Measurements from ENCODE around the gene ANKH. TPM values are rescaled to one million over a fixed set of nuclear protein-coding genes. Genes with fewer than 3 reads are reported as not detected.

The ANKH gene
- total and polyA plus RNA-seq, 2 of the 13 experiments (the other 11 are each of a cell fraction or from before 2014, with no cell fraction given), result 25.0 to 36.0 TPM

DNA sequence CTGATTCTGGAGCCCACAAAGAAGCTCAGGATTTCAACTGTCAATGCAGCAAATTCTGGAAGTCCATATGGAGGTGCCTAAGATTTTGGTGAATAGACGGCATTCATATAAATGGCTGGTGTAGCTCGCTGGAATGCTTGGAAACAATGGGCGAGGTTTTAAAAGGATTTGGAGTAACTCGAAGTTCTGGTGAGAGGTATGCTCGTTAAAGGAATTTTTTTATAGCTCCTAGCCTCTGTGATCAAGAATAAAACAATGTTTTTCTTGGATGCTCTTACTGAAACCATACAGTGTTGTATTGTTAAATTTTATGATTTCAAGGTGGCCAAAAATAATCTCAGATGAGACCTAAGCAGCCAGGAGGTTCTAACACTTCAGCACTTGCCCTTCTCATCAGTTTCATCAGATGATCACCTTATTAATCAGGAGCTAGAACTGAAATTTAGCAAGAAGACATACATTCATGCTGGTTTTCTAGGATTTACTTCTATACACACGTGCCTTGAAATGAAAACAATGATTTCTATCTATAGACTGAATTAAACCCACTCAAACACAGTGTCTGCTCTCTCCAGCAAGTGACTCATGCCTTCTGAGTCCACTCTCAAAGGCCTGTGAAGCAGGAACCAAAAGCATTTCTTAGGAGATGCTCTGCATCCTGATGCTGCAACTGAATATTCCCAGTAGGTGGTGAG is 127.8 kb downstream of the ANKH start (continued):
- TF ChIP-seq, protein P1, sequence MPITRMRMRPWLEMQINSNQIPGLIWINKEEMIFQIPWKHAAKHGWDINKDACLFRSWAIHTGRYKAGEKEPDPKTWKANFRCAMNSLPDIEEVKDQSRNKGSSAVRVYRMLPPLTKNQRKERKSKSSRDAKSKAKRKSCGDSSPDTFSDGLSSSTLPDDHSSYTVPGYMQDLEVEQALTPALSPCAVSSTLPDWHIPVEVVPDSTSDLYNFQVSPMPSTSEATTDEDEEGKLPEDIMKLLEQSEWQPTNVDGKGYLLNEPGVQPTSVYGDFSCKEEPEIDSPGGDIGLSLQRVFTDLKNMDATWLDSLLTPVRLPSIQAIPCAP (CRISPR knock-in tag; IDR thresholded peaks at IDR 0.05; ENCODE audit: low read depth), result no peak
- TF ChIP-seq MIER3 (CRISPR knock-in tag; IDR thresholded peaks at IDR 0.05; ENCODE audit: borderline replicate concordance), result no peak

DNA sequence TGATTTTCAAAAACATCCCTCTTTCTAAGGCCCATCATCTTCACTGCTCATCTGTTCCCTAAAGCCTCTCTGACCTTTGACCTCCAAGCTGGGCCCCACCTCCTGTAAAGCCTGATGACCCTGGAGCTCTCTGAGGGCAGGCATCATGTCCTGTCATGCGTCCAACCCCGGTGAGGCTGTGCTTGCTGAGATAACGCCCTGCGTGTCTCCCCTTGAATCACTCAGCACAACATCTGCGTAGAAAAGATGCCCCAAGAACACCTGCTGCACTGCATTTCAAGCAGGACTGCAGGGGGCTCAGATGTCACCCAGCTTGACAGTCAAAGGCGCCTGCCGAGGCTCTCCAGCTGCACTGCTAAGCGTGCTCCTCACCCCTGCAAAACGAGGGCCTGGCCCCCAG is 129.1 kb downstream of the ANKH start:
- Histone ChIP-seq H3K79me2 (ENCODE audit: insufficient read depth, low read length) (no peaks in the 10 kb centered on the region), H3K9ac (ENCODE audit: insufficient read depth, low read depth, low read length) (no peak overlapping the region), H2AFZ (ENCODE audit: low read length) (no peak overlapping the region), H3K36me3 (replicated peaks in 1 of 2; ENCODE audit: control insufficient read depth in 1 of 2, insufficient read depth in 2 of 2, low read length in 2 of 2) (peaks cover 1 to 28% of the 10 kb centered on the region in 2 experiments; a peak in 3 of 5 replicates), H3K27me3 (ENCODE audit: control insufficient read depth in 1 of 2, insufficient read depth in 2 of 2, low read length in 2 of 2) (no peaks in the 10 kb centered on the region), H3K9me3 (ENCODE audit: low read length) (no peaks in the 10 kb centered on the region), H3K4me2 (ENCODE audit: low read depth, low read length) (no peak overlapping the region), H3K4me3 (replicated peaks in 1 of 3; ENCODE audit: insufficient read depth in 1 of 3, low read depth in 2 of 3, low read length in 3 of 3) (no peak overlapping the region), H3K27ac (ENCODE audit: extremely low read length, insufficient read depth, low read length) (no peak overlapping the region), H4K20me1 (ENCODE audit: insufficient read depth, low read length) (no peaks in the 10 kb centered on the region), H3K4me1 (ENCODE audit: insufficient read depth, low read length) (peaks cover 26% of the 10 kb centered on the region)
- no peak for ATAC-seq
- in situ Hi-C loops (cut with HindIII; ENCODE audit: extremely low pct_ligation_motif_present, low pct_unique_long_range_greater_than_20kb) (no loop called here), intact Hi-C loops (cut with micrococcal nuclease; ENCODE audit: unreplicated experiment) (no loop called here)
- no peak for DNase-seq (ENCODE audit: low spot score)
- 82% methylated on average over 9 of the region's 9 CpGs for WGBS (ENCODE audit: low lambda C conversion rate)
- ChIA-PET CTCF (ENCODE audit: low intra/inter-chr PET ratio, low total read pairs) (no interaction called here), POLR2A (no interaction called here)
- BruUV-seq (replicated peaks), result no TSS peak
- FAIRE-seq, result no peak
- TF ChIP-seq NR2C2 (CRISPR knock-in tag; IDR thresholded peaks at IDR 0.05; ENCODE audit: borderline replicate concordance) (peak; percentile 31; the same call in 1 of the 2 replicates), JDP2 (CRISPR knock-in tag; IDR thresholded peaks at IDR 0.05; ENCODE audit: borderline replicate concordance) (no peak), SIX1 (CRISPR knock-in tag; IDR thresholded peaks at IDR 0.05; ENCODE audit: borderline replicate concordance) (no peak), NR2F6 (IDR thresholded peaks at IDR 0.05) (0 out of 2 replicates have a peak, but pooled peaks have one; percentile 28), NR2F6 (CRISPR knock-in tag; IDR thresholded peaks at IDR 0.05) (no peak), HHEX (CRISPR knock-in tag; IDR thresholded peaks at IDR 0.05) (no peak), ERF (CRISPR knock-in tag; IDR thresholded peaks at IDR 0.05) (no peak), ZNF883 (CRISPR knock-in tag; IDR thresholded peaks at IDR 0.05; ENCODE audit: not compliant biosample characterization) (no peak), KLF11 (CRISPR knock-in tag; IDR thresholded peaks at IDR 0.05) (no peak)
- TF ChIP-seq, protein P2, sequence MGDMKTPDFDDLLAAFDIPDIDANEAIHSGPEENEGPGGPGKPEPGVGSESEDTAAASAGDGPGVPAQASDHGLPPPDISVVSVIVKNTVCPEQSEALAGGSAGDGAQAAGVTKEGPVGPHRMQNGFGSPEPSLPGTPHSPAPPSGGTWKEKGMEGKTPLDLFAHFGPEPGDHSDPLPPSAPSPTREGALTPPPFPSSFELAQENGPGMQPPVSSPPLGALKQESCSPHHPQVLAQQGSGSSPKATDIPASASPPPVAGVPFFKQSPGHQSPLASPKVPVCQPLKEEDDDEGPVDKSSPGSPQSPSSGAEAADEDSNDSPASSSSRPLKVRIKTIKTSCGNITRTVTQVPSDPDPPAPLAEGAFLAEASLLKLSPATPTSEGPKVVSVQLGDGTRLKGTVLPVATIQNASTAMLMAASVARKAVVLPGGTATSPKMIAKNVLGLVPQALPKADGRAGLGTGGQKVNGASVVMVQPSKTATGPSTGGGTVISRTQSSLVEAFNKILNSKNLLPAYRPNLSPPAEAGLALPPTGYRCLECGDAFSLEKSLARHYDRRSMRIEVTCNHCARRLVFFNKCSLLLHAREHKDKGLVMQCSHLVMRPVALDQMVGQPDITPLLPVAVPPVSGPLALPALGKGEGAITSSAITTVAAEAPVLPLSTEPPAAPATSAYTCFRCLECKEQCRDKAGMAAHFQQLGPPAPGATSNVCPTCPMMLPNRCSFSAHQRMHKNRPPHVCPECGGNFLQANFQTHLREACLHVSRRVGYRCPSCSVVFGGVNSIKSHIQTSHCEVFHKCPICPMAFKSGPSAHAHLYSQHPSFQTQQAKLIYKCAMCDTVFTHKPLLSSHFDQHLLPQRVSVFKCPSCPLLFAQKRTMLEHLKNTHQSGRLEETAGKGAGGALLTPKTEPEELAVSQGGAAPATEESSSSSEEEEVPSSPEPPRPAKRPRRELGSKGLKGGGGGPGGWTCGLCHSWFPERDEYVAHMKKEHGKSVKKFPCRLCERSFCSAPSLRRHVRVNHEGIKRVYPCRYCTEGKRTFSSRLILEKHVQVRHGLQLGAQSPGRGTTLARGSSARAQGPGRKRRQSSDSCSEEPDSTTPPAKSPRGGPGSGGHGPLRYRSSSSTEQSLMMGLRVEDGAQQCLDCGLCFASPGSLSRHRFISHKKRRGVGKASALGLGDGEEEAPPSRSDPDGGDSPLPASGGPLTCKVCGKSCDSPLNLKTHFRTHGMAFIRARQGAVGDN (CRISPR knock-in tag; IDR thresholded peaks at IDR 0.05), result 0 out of 2 replicates have a peak, but pooled peaks have one; percentile 12
- TF ChIP-seq, protein P3, sequence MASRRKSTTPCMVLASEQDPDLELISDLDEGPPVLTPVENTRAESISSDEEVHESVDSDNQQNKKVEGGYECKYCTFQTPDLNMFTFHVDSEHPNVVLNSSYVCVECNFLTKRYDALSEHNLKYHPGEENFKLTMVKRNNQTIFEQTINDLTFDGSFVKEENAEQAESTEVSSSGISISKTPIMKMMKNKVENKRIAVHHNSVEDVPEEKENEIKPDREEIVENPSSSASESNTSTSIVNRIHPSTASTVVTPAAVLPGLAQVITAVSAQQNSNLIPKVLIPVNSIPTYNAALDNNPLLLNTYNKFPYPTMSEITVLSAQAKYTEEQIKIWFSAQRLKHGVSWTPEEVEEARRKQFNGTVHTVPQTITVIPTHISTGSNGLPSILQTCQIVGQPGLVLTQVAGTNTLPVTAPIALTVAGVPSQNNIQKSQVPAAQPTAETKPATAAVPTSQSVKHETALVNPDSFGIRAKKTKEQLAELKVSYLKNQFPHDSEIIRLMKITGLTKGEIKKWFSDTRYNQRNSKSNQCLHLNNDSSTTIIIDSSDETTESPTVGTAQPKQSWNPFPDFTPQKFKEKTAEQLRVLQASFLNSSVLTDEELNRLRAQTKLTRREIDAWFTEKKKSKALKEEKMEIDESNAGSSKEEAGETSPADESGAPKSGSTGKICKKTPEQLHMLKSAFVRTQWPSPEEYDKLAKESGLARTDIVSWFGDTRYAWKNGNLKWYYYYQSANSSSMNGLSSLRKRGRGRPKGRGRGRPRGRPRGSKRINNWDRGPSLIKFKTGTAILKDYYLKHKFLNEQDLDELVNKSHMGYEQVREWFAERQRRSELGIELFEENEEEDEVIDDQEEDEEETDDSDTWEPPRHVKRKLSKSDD (CRISPR knock-in tag; IDR thresholded peaks at IDR 0.05; ENCODE audit: low read depth), result no peak
- TF ChIP-seq, protein P4, sequence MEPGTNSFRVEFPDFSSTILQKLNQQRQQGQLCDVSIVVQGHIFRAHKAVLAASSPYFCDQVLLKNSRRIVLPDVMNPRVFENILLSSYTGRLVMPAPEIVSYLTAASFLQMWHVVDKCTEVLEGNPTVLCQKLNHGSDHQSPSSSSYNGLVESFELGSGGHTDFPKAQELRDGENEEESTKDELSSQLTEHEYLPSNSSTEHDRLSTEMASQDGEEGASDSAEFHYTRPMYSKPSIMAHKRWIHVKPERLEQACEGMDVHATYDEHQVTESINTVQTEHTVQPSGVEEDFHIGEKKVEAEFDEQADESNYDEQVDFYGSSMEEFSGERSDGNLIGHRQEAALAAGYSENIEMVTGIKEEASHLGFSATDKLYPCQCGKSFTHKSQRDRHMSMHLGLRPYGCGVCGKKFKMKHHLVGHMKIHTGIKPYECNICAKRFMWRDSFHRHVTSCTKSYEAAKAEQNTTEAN (CRISPR knock-in tag; conservative IDR thresholded peaks at IDR 0.05), result no peak
